Limb (tissue), 2 donors: Measurements from ENCODE around the gene PTPRD.
"Not testable (repeated sequence)": the region's sequence is repeated elsewhere in the genome, so short reads cannot be mapped to it uniquely, and the experiment has no call there.

Source experiments
- DNase-seq, 2 donors: peaks; one replicate each; pipeline ENCODE4 v3.0.0-alpha.2; 2016; ENCODE audit errors: extremely low spot score in 2 of 2

The PTPRD gene

DNA sequence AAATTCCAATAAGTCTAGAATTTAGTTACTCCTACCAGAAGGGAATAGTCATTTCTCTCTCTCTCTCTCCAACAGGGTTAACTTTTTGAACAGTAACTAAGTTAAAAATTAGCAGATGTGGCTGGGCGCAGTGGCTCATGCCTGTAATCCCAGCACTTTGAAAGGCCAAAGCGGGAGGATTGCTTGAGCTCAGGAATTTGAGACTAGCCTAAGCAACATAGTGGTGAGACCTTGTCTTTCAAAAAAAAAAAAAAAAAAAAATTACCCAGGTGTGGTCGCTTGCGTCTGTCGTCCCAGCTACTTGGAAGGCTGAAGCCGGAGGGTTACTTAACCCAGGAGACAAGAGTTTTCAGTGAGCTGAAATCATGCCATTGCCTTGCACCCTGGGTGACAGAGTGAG, 639.7 kb downstream of the PTPRD start:
- no peak for DNase-seq

- DNase-seq = no peak
Observed at GRCh38 chr9:9970514-9970913, 642.3 kb downstream of the PTPRD start.

DNA sequence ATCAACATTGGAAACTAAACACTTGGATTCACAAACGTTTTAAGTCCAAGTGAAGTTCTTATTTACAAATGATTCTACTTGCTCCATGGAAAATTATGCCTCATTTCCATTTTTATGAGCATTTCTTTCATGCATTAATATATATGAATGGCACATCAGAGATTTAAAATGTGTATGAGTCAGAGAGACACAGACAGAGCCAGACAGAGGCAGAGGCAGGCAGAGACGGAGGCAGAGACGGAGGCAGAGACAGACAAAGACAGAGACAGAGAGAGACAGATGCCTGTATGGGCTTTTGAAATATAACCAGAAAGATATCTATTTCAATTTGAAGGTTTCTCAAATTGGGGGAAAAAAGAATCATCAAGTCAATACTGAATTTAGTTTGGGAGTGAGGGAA, 649.0 kb downstream of the PTPRD start:
- DNase-seq = no peak

GRCh38 chr9:9961934-9962333, 650.9 kb downstream of the PTPRD start:
- no peak for DNase-seq

- DNase-seq = no peak
Observed at GRCh38 chr9:9961487-9961886, 651.3 kb downstream of the PTPRD start.

DNA sequence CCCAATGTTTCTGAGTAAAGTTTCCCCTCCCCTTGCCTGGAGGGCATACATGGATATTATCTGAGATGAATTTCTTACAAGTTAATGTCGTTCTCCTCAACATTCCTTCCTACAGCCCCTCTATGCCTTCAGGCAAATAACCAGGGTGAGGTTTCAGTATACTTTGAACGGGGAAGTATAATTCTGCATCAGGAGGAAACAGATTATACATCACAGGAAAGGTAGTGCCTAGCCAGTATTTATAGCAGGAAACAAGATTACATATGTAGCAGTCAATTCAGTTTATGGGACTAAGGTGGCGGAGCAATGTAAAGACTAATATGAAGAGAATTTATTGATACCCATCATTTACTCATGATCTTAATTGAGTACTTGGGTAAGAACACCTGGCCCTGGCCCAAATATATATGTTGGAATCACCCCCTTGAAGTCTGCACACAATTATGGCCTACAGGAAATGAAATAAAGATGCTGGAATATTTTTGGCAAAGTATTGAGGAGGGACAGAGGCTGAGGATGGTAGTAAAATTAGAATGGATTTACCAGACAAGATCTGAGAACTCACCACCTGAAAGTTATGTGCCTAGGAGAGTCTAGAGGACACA, 661.1 kb downstream of the PTPRD start:
- DNase-seq = no peak

DNA sequence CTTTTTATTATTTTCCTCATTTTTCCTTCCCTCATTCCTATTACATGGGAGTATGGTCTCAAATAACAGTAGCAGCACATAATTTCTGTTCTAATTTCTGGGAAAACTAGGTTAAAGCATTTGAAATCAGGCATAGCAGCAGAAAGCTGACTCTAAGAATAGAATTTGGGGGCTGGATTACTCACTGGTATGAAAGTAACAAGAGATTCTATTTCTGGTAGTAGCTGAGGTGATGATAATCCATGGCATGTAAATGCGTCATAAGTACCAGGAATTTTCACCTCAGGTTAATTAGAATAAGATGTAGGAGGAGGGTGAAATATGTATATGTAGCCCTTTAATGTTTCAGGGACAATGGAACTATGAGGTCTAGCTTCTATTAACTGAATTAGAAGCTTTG, 662.0 kb downstream of the PTPRD start:
- no peak for DNase-seq

DNA sequence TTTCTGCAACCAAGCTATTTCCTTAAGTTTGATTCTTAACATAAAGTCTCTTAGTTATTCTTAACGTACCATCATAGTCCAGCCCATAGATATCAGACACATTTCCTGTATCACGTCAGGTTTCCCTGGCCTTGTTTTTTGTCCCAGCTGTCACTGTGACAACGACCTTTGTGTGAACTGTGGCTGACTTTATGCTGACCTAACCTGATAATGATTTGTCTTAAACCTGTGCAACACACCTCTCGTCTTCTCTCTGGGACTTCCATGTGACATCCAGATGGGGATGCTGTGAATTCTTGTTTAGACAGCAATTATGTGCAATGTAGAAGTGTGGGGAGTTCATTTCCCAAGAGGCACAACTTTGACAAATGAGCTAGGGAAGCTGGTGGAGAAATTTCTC, 662.8 kb downstream of the PTPRD start:
- DNase-seq = no peak

DNA sequence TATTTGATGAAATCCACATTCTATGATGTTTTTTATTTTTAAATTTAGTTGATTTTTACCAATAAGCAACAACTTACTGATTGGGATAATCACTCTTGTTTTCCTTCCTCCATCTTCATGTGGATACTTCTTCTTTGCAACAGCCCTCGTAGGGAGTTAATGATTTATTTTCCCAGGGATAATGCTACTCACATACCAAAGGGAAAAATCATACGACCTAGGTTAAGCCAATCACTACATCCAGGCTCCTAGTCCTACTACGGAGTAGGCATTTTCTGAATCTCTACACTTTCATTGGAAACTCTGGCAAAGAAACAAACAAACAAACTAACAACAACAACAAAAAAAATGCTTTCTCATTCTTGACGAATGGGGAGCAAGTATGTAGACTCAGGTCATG, 663.4 kb downstream of the PTPRD start:
- no peak for DNase-seq

DNA sequence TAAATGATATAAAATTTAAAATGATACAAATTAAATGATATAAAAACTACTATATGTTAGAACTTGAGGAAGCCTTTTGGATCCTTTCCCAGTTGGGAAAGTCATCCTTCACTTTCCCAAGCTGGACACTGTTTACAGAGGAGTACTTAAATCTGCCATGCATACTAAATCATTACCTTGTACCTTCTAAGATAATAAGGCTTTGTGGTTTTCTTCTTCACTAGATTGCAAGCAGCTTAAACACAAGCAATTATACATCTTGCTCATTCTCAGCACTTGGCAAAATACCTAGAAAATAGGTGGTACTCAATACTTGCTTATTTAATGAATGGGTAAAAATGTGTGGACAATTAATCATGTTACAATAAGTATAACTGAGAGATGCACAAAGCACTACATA, 666.8 kb downstream of the PTPRD start:
- DNase-seq = no peak

GRCh38 chr9:9942764-9943424, 669.9 kb downstream of the PTPRD start:
- peak; percentile 61 to 88 for DNase-seq

DNA sequence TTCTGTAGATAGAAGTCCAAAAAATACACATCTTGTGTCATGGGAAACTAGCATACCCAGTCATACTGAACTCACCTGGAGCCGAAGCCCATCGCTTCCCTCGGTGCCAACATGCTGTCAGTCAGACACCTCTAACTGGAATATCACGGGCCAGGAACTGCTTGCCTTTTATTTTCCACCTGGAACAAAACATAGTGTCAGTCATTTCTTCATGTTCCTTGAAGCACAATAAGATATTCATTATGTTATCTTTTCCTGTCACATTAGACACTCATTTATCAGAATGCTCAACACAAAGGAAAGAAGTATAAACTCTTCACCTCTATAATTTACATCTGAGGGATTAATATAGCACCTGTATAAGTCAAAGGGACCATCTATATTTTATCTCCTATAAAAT, 674.4 kb downstream of the PTPRD start:
- no peak for DNase-seq

DNA sequence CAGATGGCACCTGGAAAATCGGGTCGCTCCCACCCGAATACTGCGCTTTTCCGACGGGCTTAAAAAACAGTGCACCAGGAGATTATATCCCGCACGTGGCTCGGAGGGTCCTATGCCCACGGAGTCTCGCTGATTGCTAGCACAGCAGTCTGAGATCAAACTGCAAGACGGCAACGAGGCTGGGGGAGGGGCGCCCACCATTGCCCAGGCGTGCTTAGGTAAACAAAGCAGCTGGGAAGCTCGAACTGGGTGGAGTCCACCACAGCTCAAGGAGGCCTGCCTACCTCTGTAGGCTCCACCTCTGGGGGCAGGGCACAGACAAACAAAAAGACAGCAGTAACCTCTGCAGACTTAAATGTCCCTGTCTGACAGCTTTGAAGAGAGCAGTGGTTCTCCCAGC, 681.3 kb downstream of the PTPRD start:
- DNase-seq = not testable (repeated sequence)

DNA sequence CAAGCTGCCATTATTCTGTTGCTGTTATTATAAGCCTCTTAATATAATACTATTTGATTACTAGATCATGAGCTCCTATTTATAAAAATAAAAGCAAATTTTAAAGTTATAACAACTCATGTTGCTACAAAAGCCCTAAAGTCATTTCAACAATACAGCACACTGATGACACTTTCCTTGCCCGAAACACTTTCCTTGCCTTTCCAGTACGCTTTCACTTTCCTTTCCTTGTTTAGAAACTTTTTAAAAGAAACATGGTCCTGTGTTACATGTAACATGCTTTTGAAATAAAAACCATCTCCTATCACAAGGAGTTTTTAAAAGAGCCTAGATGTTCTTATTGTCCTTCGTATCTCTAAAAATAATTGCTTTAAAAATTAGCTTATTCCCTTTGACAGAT, 688.4 kb downstream of the PTPRD start:
- DNase-seq = no peak

GRCh38 chr9:9921805-9922204, 691.0 kb downstream of the PTPRD start:
- no peak for DNase-seq

- DNase-seq = no peak
Observed at GRCh38 chr9:9920425-9921060, 692.3 kb downstream of the PTPRD start.

- DNase-seq = no peak
Observed at GRCh38 chr9:9919174-9919775, 693.5 kb downstream of the PTPRD start.

DNA sequence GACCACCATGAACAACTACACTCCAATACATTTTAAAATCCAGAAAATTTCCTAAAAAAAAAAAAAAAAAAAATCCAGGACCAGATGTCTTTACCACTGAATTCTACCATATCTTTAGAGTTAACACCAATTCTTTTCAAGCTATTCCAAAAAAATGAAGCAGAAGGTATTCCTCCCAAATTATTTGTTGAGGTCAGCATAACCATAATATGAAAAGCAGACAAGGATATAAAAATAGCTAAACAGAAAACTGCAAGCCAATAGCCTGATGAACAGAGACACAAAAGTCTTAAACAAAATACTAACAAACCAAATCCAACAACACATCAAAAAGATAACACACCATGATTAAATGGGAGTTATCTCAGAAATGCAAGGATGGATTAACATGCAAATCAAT, 695.4 kb downstream of the PTPRD start:
- DNase-seq = no peak

DNA sequence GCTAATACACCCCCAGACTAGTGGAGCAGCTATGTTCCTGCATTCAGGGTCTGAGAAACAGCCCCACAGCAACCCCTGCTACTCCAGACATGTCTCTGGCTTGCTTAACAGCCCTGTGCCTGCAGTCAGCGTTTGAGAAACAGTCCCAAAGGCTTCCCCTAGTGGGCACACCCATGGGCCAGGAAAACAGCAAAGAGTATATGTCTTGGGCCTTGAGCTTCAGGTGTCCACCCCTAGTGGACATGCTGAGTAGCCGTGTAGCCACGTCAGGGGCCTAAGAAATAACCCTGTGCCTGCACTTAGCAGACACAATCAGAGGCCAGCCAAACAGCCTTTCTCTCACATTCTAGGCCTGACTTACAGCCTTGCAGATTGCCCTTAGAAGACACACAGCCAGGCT, 698.6 kb downstream of the PTPRD start:
- DNase-seq = no peak

DNA sequence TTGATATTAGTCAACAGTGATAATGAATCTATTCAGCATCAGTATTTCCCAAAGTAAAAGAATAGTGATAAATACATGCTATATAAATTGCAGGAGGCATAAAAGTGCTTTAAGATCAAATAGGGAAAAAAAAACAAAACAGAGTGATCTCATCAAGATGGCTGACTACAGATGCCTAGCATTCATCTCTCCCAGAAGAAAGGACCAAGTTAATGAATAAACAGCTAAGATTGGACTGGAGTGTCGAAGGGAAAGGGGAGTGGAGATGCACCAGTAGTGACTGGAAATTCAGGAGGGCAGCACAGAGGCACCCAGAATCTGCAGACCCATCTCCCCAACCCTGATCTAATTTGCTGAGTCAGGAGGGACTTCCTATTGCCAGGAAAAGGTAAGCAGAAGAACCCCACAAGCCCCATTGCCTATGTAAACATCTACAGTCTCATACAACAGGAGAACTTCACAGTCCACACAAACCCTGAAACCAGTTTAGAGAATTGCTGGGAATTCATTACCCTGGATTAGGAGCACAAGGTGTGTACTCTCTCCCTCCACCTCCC, 699.4 kb downstream of the PTPRD start:
- no peak for DNase-seq

DNA sequence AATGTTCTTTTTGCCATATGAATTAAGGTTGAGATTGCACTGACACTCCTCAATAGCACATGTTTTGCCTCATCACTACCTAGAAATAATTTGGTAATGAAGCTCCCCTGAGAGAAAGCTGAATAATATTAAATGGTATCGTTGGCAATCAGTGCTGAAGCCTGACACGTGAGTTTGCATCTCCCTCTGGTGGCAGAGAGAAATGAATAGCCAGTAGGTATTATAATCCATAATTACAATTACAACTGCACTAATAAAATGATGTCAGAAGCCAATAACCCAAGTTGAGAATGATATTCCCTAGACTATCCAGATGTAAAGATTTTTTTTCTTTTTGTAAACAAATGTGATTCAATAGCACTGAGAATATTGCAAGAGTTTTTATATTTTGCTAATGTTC, 700.3 kb downstream of the PTPRD start:
- DNase-seq = no peak

- no peak for DNase-seq
Observed at GRCh38 chr9:9905736-9906135, 707.1 kb downstream of the PTPRD start.
